Measurements from ENCODE around the gene TFAP2E.
A peak's percentile ranks its signal among the peaks of the same experiment; 100 is the strongest.

Gene TFAP2E

GRCh38 chr1:35559317-35559944, 13.7 kb upstream of the TFAP2E start:
- peak overlapping the region; percentile 93 for H3K27ac ChIP-seq
- POLR2A ChIA-PET (ENCODE audit: low non-redundant PET) = no interaction called here
- no peak for TF ChIP-seq CTCF (conservative IDR thresholded peaks at IDR 0.05; ENCODE audit: low read depth)
- no peak for DNase-seq (ENCODE audit: low spot score)
- CTCF ChIA-PET = interaction anchor here (1.0 kb wide), 1 partner anchor 108 kb away, joined by 3 read pairs; no protein-coding TSS in a partner anchor

- peak overlapping the region; percentile 93 for H3K27ac ChIP-seq
- DNase-seq (ENCODE audit: low spot score) = no peak
- CTCF ChIA-PET = interaction anchor here (0.5 to 1.4 kb wide), 4 partner anchors 9 to 181 kb away, joined by 3 to 5 read pairs (median 4); no protein-coding TSS in a partner anchor
- POLR2A ChIA-PET (ENCODE audit: low non-redundant PET) = interaction anchor here (0.5 to 0.6 kb wide), 2 partner anchors 145 to 153 kb away, joined by 3 read pairs; no protein-coding TSS in a partner anchor
- no peak for TF ChIP-seq CTCF (conservative IDR thresholded peaks at IDR 0.05; ENCODE audit: low read depth)
Measured at GRCh38 chr1:35560256-35561225, 12.6 kb upstream of the TFAP2E start.

GRCh38 chr1:35561297-35561971, 11.7 kb upstream of the TFAP2E start:
- no peak for DNase-seq (ENCODE audit: low spot score)
- ChIA-PET POLR2A (ENCODE audit: low non-redundant PET) (no interaction called here), CTCF (interaction anchor here (0.5 to 1.4 kb wide), 4 partner anchors 8 to 180 kb away, joined by 3 to 5 read pairs (median 4); no protein-coding TSS in a partner anchor)

GRCh38 chr1:35561972-35562680, 11.0 kb upstream of the TFAP2E start:
- peak overlapping the region; percentile 93; the same call in 1 of the 2 replicates for H3K27ac ChIP-seq
- POLR2A ChIA-PET (ENCODE audit: low non-redundant PET) = interaction anchor here (0.5 kb wide), 1 partner anchor 352 kb away, joined by 8 read pairs; no protein-coding TSS in a partner anchor
- no peak for TF ChIP-seq CTCF (conservative IDR thresholded peaks at IDR 0.05; ENCODE audit: low read depth)
- CTCF ChIA-PET = interaction anchor here (1.2 kb wide), 1 partner anchor 110 kb away, joined by 5 read pairs; no protein-coding TSS in a partner anchor
- no peak for DNase-seq (ENCODE audit: low spot score)

More at GRCh38 chr1:35561297-35561971, 11.7 kb upstream of the TFAP2E start:
- no peak for TF ChIP-seq CTCF (conservative IDR thresholded peaks at IDR 0.05; ENCODE audit: low read depth)
- H3K27ac ChIP-seq = peak overlapping the region; percentile 93

- DNase-seq (ENCODE audit: low spot score) = no peak
- CTCF ChIA-PET = interaction anchor here (0.6 kb wide), 1 partner anchor 253 kb away, joined by 4 read pairs; no protein-coding TSS in a partner anchor
- POLR2A ChIA-PET (ENCODE audit: low non-redundant PET) = no interaction called here
- TF ChIP-seq CTCF (conservative IDR thresholded peaks at IDR 0.05; ENCODE audit: low read depth) = no peak
- peak overlapping the region; percentile 35; the same call in 1 of the 2 replicates for H3K27ac ChIP-seq
Measured at GRCh38 chr1:35563166-35563565, 9.9 kb upstream of the TFAP2E start.
